Heart left ventricle (tissue), 13 donors: ENCODE measurements around the gene EFCAB12.

Experiments used
- CTCF ChIP-seq, 12 donors: fragments of 200-600 bp; sonication (generic) in 4 of 12; IDR thresholded peaks; one replicate each; pipeline versions ENCODE4 v1.5.0 to v1.8.0; 2018 to 2022; ENCODE audit warnings: antibody characterized with exemption in 12 of 12, mild to moderate bottlenecking in 5 of 12
- POLR2A ChIP-seq, 2 donors: fragments of 450-650 bp; IDR thresholded peaks; one replicate each; pipeline ENCODE4 v1.6.1; 2017; ENCODE audit warnings: antibody characterized with exemption in 2 of 2, mild to moderate bottlenecking in 2 of 2, moderate library complexity in 2 of 2
- donor health status: ischemic (EF 13 %, LVEDD 7.1; RV severe dilation, severe dysfunction).
- donor health status: DM: no; HTN: yes; CAD: no.
- donor health status: DM: no; HTN: no; CAD: no.
- donor health status: ischemic (EF 25% LVEDD 6.9; RV normal size, moderate dysfunction).
- donor health status: ischemic (EF 25% LVEDD 5.7; RV mildly dilated, moderate dysfunction).
- donor health status: ischemic (EF 35%, LVEDD 5.7; RV mildly dilated, moderate dysfunction).
- donor health status: nonischemic (EF 11% LVEDD 7.7; RV severe dilation, severe dysfunction).
- donor health status: DM: yes; HTN: yes; CAD: no.
- donor health status: PGD.
- donor health status: ischemic (EF 29% LVEDD 5.4; RV normal size, mild dysfunction).
- donor health status: nonischemic (EF 23%, LVEDD 6.1; RV moderate dilation, normal function).

GRCh38 chr3:129453732-129454131, 25.3 kb upstream of the EFCAB12 start:
- no peak for TF ChIP-seq CTCF (IDR thresholded peaks at IDR 0.05)
- TF ChIP-seq POLR2A (IDR thresholded peaks at IDR 0.05), result no peak
